Inferior parietal cortex (tissue), 1 donor: ENCODE results near the gene LIG3.
"Not testable (repeated sequence)": the region's sequence is repeated elsewhere in the genome, so short reads cannot be mapped to it uniquely, and the experiment has no call there.

Experiments
- DNase-seq: peaks from one replicate; pipeline ENCODE4 v3.0.0-alpha.2; 2016; ENCODE audit errors: extremely low spot score

The LIG3 gene

DNA sequence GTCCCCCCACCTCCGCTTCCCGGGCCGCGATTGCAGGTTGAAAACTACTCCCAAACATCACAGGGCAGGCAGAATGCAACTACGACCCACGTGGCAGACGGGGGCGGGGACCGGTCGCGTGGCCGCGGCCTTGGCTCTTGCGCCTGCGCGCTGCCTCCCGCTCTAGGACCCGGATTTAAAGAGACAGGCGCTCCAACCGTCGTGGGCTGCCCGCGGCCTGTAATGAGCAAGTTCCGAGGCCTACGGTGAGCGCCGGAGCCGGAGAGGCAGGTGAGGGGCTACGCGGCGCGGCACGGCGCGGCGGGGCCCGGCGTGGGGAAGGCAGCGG, at the start of gene LIG3:
Gene LIG3, plus strand, starts transcription at position 160 of the 328 bp plus-strand sequence. CDS start 2,494 bp downstream, outside the sequence.
- peak; percentile 95 for DNase-seq

DNA sequence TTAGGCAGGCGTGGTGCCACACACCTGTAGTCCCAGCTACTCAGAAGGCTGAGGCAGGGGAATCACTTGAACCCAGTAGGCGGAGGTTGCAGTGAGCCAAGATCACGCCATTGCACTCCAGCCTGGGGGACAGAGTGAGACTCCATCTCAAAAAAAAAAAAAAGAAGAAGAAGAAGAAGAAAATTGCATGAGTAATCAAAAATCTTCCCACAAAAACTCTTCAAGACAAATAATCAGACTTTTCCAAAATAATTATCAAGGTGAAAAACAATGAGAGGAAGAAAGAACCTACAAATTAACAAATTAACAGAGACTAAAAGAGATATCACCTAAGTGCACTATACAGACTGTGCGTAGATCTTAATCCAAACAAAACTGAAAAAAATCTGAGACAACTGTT, 29.5 kb upstream of the LIG3 start:
- not testable (repeated sequence) for DNase-seq

- DNase-seq, result no peak
Observed at GRCh38 chr17:34958438-34958837, 21.9 kb upstream of the LIG3 start.

- DNase-seq, result peak; percentile 99
Observed at GRCh38 chr17:34961093-34961911, 19.0 kb upstream of the LIG3 start, which contains the start of the genes CCT6B and ZNF830. CCT6B (minus strand) TSS chr17:34961460; CDS start chr17:34961393, 67 bp downstream. ZNF830 (plus strand) TSS chr17:34961540; CDS start chr17:34961567, 27 bp downstream.

DNA sequence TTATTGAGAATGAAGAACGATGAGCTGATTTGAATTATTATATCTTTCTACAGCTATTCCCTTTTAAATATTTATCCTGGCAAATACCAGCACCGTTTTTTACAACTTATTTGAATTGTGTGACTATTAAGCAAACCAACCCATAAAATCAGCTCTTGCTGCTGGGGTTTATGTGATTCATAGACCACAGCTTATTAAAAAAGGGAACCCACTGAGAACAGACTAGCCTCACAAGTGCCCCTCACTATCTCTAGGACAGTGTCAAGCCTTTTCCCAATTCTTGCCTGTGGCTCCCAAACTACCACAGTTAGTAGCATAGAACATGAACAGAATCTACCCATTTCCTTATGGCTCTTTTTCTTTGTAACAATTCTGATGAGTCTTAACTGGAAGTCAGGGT, 6.1 kb upstream of the LIG3 start:
- no peak for DNase-seq

- no peak for DNase-seq
Observed at GRCh38 chr17:34974794-34975785, 5.2 kb upstream of the LIG3 start.

- no peak for DNase-seq
Observed at GRCh38 chr17:34979153-34979552, 1.2 kb upstream of the LIG3 start.

- DNase-seq, result no peak
Observed at GRCh38 chr17:34979650-34980352, 511 bp upstream of the LIG3 start.

DNA sequence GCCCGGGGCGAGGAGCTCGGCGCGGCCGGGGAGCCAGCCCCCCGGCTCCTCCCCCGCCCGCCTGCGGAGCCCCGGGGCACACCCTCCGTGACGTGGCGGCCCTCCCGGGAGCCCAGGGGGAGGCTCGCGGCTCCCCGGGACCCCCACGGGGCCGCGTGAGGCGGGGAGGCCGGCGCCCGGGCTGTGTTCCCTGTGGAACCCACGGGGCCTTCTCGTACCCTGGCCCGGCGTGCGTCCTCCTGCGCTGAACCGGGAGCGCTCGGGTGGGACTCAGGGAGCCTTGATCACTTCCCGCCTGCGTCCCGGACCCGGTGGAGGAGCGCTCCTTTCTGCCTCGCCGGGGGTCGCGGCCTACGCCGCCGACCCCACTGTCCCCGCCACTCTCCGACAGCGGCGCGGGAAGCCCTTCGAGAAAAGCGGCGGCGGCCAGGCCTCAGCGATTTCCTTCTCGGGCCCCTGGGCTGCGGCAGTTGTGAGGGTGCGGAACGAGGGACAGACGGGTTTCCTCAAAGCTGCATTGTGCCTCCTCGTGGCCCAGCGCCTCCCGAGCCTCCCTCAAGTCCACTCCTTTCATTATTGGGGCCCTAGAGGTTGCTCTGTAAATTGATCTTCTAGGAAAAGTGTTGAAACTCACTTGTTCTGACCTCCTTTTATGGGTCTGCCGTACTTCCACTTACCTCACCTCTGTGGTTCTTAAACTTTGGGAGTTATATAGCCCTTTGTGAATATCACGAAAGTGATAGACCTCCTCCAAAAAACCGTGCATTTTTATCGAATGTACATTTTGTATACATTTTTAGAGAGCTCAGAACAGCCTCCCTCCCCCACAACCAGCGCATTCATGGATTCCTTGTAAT, 597 bp downstream of the LIG3 start:
- peak; percentile 45 for DNase-seq

- no peak for DNase-seq
Observed at GRCh38 chr17:34981538-34982241, 1.4 kb downstream of the LIG3 start.

DNA sequence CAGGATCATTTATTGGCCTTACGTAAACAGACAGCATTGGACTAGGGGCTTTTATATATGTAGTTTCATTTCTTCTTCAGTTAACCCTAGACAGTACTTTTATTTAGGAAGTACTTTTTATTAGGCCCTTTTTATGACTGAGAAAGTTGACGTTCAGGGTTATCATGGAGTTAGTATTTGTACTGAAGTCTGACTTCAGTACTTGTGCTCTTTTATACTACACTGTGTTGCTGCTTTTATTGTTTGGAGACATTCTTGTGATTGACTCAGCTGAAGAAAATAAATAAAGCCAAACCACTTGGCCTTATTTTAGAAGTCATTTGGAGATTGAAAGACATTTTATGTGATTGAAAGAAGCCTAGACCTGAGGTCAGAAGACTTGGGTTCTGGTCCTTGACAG, 6.9 kb downstream of the LIG3 start:
- DNase-seq, result no peak

DNA sequence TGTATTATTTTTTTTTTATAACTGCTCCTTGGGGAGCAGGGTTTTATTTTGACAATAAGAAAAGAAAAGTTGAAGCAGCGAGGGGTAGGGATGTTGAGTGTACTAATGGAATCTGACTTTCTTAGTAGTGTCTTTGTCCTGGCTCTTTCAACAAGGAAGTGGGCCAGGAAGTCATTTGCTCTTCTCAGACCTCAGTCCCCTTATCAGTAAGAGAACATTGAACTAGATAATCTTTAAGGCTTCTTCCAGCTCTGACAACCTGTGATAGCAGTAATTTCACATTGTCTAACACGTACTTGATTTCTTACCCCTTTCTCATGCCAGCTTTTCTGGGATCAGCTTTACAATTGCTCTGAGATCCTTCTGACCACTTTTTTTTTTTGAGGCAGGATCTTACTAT, 8.3 kb downstream of the LIG3 start:
- no peak for DNase-seq

DNA sequence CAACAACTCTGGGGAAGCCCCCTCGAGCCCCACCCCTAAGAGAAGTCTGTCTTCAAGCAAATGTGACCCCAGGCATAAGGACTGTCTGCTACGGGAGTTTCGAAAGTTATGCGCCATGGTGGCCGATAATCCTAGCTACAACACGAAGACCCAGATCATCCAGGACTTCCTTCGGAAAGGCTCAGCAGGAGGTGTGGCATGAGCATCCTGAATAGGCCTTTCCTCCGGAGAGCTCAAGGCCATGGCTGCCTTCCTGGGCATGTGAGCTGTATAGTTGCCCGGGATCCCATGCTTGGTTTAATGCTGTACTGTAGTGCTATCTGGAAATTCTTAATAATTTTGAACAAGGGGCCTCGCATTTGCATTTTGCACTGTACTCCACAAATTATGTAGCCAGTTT, 9.2 kb downstream of the LIG3 start:
- no peak for DNase-seq

GRCh38 chr17:34990921-34991365, 10.6 kb downstream of the LIG3 start:
- no peak for DNase-seq

- DNase-seq, result no peak
Observed at GRCh38 chr17:34991606-34992005, 11.3 kb downstream of the LIG3 start.

GRCh38 chr17:34993031-34993430, 12.7 kb downstream of the LIG3 start:
- DNase-seq, result no peak

- no peak for DNase-seq
Observed at GRCh38 chr17:34996422-34997285, 16.3 kb downstream of the LIG3 start.

GRCh38 chr17:34997355-34997862, 17.1 kb downstream of the LIG3 start:
- DNase-seq, result no peak

DNA sequence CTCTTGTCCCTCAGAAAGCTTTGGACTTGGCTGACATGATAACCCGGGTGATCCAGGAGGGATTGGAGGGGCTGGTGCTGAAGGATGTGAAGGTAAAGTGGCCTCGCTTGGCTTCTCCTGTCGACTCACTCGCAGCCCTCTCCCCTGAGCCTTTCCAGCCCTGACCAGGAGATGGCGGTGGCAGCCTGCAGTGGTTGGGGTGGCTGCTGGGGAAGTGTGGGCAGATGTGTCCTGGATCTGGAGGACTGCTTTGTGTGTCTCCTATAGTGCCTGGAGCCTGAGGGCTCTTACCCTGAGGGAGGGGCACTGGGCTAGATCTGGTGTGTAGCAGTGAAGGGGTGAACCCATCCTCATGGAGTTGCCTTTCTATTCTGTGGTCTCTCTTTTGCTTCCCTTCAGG, 17.9 kb downstream of the LIG3 start:
- DNase-seq, result peak; percentile 66
